ENCODE measurements around the gene STX7.

The STX7 gene

DNA sequence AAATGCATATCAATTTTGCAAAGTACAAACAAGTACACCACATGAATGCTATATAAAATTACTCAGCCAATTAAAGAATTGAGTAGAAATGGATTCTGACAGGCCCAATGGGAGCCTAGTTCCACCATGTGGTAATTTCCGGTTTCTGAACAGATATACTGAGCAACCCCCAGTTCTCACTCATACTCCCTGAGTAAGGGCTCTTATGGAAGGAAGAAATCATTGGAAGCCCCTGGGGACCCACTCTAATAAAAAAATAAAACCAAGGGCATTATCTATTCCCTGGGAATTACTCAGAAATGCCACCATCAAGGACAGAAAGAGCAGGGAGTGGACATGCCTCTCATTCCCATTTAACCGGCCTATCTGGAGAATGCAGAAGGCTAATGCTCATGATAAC lies 34.6 kb downstream of the STX7 start:
- DNase-seq (ENCODE audit: low read depth, low spot score), result no peak

DNA sequence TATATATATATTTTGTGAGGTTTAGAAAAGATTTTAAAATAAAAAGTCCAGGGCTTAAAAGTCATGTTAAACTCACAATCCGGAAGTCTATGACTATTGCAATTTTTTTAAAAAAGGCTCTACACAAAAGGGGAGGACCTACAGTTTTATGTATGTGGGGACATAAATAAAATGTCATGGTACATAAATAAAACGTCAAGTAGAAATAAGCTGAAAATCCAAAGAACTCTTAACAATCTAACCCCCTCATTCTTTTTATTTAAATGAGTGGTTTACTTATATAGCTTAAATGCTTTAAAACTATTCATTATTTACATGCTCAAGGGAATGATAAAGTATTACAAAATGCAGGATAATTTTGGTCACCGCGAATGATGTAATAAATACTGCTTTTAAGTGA lies 36.2 kb downstream of the STX7 start:
- no peak for DNase-seq (ENCODE audit: low read depth, low spot score)

- DNase-seq (ENCODE audit: low read depth, low spot score), result no peak
Measured at GRCh38 chr6:132475925-132476324, 37.0 kb downstream of the STX7 start.

DNA sequence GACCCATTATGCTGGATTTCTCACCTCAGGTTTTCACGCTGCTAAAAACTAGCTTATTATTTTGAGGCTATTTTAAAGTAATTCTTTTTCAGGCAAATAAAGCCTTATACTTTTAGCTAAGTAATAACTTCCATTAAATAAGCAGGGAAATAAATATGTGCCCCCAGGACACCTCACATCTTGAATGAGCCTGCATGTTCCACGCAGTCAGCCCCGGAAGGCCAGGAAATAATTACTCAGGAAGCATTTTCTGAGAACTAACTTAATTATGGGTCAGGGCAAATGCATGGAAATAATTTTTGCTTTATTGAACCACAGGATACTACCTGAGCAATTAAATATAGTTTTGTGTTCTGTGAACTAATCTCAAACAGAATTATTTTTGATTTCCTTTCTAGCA lies 41.1 kb downstream of the STX7 start:
- no peak for DNase-seq (ENCODE audit: low read depth, low spot score)

DNA sequence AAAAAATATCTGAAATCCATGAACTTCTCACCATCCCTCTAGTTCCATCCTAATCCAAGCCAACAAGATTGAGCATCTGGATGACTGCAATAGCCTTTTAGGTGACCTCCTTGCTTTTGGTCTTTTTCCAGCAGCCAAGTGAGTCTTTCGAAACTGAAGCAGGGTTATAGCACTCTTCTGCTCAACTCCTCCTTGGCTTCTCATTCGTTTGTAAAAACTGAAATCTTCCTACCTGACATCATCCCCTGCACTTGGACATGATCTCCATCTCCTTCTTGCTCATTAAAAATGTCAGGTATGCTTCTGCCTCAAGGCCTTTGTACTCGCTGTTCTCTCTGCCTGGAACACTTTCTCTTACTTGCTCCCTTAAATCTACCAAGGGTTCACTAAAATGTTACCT lies 46.0 kb downstream of the STX7 start:
- DNase-seq (ENCODE audit: low read depth, low spot score), result no peak

DNA sequence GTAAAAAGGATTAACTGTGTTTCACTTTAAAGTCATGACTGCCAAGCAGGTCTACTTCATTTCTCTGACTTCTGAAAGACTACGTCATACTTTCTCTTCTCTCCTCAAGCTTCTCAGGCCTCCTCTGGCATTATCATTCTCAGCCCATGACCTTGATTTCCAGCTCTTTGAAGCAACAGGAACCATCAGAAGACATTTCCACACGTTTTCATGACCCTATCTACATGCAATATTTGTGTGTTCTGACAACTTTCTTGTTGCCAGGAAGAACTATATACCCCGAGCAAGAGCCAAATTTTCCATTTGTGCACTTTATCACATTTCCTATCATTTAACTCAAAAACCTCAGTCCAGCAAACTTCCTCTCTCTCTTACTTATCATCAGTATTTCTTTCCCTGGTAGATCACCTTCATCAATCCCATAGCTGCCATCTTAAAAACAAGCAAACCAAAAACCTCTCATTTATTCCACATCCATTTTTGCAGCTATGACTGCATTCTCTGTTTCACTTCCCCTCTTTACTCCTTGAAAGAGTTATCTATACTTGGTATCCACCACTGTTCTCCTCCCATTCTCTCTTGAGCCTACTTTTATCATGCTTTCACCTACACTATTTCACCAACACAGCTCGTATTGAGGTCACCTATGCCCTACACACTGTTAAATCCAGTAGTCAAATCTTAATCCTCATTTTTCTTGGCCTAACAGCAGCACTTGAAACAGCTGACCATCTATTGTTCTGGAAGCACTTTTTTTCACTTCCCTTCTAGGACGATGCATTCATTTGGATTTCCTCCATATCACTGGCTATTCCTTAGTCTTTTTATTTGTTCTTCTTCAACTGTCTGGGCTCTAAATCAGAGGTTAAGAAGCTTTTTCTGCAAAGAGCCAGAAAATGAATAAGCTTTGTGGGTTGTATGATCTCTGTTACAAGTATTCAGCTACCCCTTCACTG lies 47.1 kb downstream of the STX7 start:
- no peak for DNase-seq (ENCODE audit: low read depth, low spot score)

GRCh38 chr6:132464538-132465256 lies 48.2 kb downstream of the STX7 start:
- DNase-seq (ENCODE audit: low read depth, low spot score), result peak; percentile 40

DNA sequence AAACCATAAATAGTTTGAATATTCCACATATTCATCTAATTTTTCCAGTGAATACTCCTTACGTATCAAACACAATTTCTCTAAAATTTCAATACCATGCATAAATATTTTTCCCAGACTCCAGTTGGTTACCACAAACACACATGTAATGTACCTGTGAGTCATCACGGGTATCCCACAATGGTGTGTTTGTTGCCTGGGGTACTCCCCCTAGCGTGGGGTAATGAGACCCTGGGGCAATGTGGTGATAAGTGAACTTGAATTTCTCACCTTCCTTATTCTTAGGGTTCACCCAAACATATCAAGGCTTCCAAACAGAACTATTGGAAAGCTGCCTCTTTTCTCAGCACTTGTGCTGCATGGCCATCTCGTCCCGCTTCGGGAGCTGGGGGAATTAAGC lies 51.0 kb downstream of the STX7 start:
- no peak for DNase-seq (ENCODE audit: low read depth, low spot score)

- DNase-seq (ENCODE audit: low read depth, low spot score), result no peak
Measured at GRCh38 chr6:132459605-132459952, 53.3 kb downstream of the STX7 start.

DNA sequence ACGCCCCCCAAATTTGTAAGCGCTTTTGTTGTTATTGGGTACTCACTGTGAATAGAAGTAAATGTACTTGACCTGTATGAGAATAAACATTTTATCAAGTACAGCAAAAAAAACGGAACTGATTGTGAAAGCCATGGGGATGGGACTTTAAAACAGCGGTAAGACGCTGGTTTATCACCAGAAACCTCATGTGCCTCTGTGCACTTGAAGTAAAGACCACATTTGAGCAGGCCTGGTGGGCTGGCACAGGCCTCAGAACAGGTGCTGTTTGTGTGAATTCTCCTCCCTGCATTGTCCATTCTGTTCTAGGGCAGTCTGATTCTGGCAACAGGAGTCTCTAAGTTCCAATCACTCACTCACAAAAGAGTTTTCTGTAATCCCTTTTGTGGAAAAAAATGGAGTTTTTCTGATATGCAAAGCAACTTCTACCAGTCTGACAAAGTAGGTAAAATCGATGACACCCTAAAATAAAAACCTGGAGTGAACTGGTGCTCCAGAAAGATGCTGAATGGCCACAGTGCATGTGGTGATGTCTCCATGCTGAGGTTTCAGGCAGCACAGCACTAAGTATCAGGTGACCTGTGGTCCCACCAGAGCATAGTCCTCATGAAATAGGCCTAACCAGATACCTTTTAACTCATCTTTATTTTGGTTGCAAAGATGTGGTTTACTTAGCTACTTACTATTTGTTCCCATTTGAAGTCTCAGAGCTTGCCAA lies 53.9 kb downstream of the STX7 start:
- no peak for DNase-seq (ENCODE audit: low read depth, low spot score)

DNA sequence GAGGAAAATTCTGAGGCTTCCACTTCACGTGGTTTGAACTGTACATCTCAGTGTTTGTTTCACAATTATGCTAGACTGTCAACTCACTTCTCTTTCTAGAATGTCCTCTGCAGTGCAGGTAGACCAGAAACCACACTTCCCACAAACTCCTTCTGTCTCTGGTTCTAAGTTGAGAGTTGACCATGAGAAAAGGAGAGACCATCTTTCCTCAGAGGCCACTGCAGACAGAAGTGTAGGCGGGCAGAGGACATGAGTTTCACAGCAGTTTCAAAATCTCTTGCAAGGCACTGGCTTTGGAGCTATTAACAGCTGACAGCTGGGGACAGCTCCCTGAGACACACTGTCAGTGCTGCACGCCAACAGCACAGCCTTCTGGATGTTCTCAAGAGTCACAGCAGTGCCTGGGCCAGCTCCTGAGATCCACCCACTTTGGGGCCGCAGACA lies 56.2 kb downstream of the STX7 start:
- no peak for DNase-seq (ENCODE audit: low read depth, low spot score)

DNA sequence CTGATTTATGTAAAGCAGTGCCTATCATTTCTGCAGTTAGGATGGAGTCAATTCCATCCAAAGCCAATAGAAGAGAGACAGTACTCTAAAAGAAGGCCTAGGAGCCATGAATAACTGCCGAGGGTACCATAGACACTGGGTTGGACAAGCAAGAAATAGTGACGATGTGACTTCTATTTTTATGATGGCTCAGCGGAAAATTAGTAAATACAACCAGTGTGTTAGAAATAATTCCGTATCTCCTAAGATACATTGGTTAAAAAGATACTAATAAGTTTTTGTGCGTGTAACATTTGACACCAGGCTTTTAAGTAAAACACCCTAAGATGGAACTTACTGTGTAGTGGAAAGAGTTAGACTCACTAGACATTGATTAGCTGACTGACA lies 66.1 kb downstream of the STX7 start:
- no peak for DNase-seq (ENCODE audit: low read depth, low spot score)

- peak; percentile 15 for DNase-seq (ENCODE audit: low read depth, low spot score)
Measured at GRCh38 chr6:132446141-132446854, 66.6 kb downstream of the STX7 start.

DNA sequence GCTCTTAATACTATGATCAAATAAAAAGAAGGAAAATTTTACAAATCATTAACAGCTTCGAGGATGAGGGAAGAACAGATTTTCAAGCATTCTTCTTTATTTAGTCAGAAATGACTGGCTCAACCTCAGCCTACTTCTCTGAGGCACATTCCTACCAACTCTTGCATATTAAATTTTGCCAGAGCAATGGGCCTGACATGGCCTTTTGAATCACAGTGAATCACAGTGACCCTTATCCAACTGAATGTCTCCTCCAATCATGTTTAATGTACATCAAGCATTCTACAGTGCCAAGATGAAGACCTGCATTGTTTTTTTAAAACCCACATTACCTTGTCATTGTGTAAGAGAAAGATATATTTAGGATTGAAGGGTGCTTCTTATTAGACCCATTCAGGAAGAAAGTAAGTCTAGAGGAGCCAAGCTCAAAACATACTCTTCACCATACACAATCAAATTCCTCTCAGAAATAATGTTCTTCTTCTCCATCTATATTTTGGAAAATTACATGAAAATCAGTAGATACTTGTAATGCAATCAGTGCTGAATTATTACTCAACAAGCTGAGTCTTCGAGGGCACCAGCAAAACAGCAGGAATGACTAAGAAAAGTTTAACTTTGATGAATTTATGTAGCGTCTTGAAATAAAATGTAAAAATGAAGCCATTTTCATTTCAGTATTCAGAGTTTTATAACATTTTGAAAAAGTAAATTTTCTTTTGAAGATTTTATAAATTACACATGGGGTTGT lies 67.5 kb downstream of the STX7 start:
- peak; percentile 84 for DNase-seq (ENCODE audit: low read depth, low spot score)

- DNase-seq (ENCODE audit: low read depth, low spot score), result peak; percentile 20
Measured at GRCh38 chr6:132443206-132443605, 69.7 kb downstream of the STX7 start.

- DNase-seq (ENCODE audit: low read depth, low spot score), result no peak
Measured at GRCh38 chr6:132430110-132430509, 82.8 kb downstream of the STX7 start.

GRCh38 chr6:132425176-132425575 lies 87.7 kb downstream of the STX7 start:
- DNase-seq (ENCODE audit: low read depth, low spot score), result no peak

GRCh38 chr6:132423839-132424238 lies 89.1 kb downstream of the STX7 start:
- no peak for DNase-seq (ENCODE audit: low read depth, low spot score)

GRCh38 chr6:132418235-132418965 lies 94.5 kb downstream of the STX7 start:
- no peak for DNase-seq (ENCODE audit: low read depth, low spot score)

- DNase-seq (ENCODE audit: low read depth, low spot score), result no peak
Measured at GRCh38 chr6:132414761-132415160, 98.2 kb downstream of the STX7 start.

Data from astrocyte of the hippocampus (primary cell).